Central memory CD8-positive, alpha-beta T cell (primary cell): ENCODE measurements around the gene EPSTI1.
A peak's percentile ranks its signal among the peaks of the same experiment; 100 is the strongest.

Experiments used
- ATAC-seq: fragments of 150-1000 bp; cut with Tn5 transposase; replicated peaks from 2 replicates; pipeline ENCODE4 v1.10.0; 2022; ENCODE audit warnings: mild to moderate bottlenecking, moderate FRiP score, moderate number of reproducible peaks; ENCODE audit not compliant: poor library complexity, severe bottlenecking; ENCODE audit errors: extremely low read depth
- DNase-seq, 2 donors: peaks; one replicate each; pipeline ENCODE4 v3.0.0; 2021; ENCODE audit warnings: low spot score in 2 of 2
- H3K27ac Mint-ChIP-seq: one replicate; pipeline ENCODE4 v1.8.0; 2022; ENCODE audit warnings: low read depth, mild to moderate bottlenecking, moderate library complexity, mixed read lengths
- H3K27me3 Mint-ChIP-seq: one replicate; pipeline ENCODE4 v1.8.0; 2022; ENCODE audit warnings: mixed read lengths
- H3K36me3 Mint-ChIP-seq: one replicate; pipeline ENCODE4 v1.8.0; 2022; ENCODE audit warnings: mild to moderate bottlenecking, moderate library complexity, mixed read lengths; ENCODE audit not compliant: insufficient read depth
- H3K4me1 Mint-ChIP-seq: one replicate; pipeline ENCODE4 v1.8.0; 2022; ENCODE audit warnings: mixed read lengths
- H3K4me3 Mint-ChIP-seq: one replicate; pipeline ENCODE4 v1.8.0; 2022; ENCODE audit warnings: mild to moderate bottlenecking, moderate library complexity, mixed read lengths
- H3K9me3 Mint-ChIP-seq: one replicate; pipeline ENCODE4 v1.8.0; 2022; ENCODE audit warnings: mixed read lengths

Gene EPSTI1

GRCh38 chr13:43021926-43022670 lies 30.1 kb upstream of the EPSTI1 start:
- Mint-ChIP-seq H3K4me3 (no peak overlapping the region), H3K27me3 (no peaks in the 10 kb centered on the region), H3K27ac (no peak overlapping the region), H3K36me3 (peaks cover 6% of the 10 kb centered on the region), H3K4me1 (peaks cover 22% of the 10 kb centered on the region), H3K9me3 (no peaks in the 10 kb centered on the region)
- DNase-seq = no peak
- no peak for ATAC-seq

- no peak for ATAC-seq
- peaks cover 6% of the 10 kb centered on the region for H3K36me3 Mint-ChIP-seq
- no peak for DNase-seq
- H3K27me3 Mint-ChIP-seq = no peaks in the 10 kb centered on the region
- peaks cover 22% of the 10 kb centered on the region for H3K4me1 Mint-ChIP-seq
- no peak overlapping the region for H3K4me3 Mint-ChIP-seq
- no peak overlapping the region for H3K27ac Mint-ChIP-seq
- no peaks in the 10 kb centered on the region for H3K9me3 Mint-ChIP-seq
Measured at GRCh38 chr13:43020794-43021193, 28.8 kb upstream of the EPSTI1 start.

- Mint-ChIP-seq H3K27me3 (no peaks in the 10 kb centered on the region), H3K27ac (no peak overlapping the region), H3K4me3 (no peak overlapping the region), H3K4me1 (peaks cover 15% of the 10 kb centered on the region), H3K9me3 (no peaks in the 10 kb centered on the region), H3K36me3 (peaks cover 6% of the 10 kb centered on the region)
- ATAC-seq (no peak), DNase-seq (no peak)
Measured at GRCh38 chr13:43019811-43020210, 27.8 kb upstream of the EPSTI1 start.

DNA sequence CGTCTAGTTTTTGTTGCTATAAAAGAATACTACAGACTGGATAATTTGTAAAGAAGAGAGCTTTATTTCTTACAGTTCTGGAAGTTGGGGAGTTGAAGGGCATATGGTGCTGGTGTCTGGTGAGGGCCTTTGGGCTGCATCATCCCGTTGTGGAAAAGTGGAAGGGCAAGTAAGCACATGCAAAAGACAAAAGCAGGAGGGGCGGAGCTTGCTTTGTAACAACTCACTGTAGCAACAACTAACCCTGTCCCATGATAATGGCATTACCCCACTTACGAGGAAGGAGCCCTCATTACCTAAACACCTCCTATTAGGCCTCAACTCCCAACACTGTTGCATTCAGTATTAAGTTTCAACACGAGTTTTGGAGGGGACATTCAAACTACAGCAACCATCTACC lies 24.2 kb upstream of the EPSTI1 start:
- ATAC-seq (no peak), DNase-seq (no peak)
- H3K4me3 Mint-ChIP-seq = no peak overlapping the region
- H3K27me3 Mint-ChIP-seq = no peaks in the 10 kb centered on the region
- H3K9me3 Mint-ChIP-seq = no peaks in the 10 kb centered on the region
- no peak overlapping the region for H3K27ac Mint-ChIP-seq
- no peaks in the 10 kb centered on the region for H3K4me1 Mint-ChIP-seq
- no peaks in the 10 kb centered on the region for H3K36me3 Mint-ChIP-seq

DNA sequence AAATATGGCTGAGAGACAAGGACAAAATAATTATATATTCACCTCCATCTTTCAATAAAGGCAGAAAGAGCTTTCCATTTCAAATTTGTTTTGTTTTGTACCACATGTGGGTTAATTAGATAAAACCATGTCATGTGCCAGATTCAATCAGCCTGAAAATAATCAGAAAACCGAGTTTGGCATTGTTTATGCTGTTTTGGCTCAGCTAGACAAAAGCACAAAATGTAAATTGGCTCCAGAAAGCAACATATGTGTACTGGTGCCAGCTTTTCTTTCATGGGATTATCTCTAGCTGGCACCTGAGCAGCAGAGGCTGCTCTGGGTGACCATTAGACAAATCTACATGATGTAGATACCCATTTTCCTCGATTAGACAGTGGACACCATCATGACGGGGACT lies 22.1 kb upstream of the EPSTI1 start:
- ATAC-seq (no peak), DNase-seq (no peak)
- no peaks in the 10 kb centered on the region for H3K9me3 Mint-ChIP-seq
- no peaks in the 10 kb centered on the region for H3K4me1 Mint-ChIP-seq
- H3K27me3 Mint-ChIP-seq = no peaks in the 10 kb centered on the region
- no peak overlapping the region for H3K4me3 Mint-ChIP-seq
- H3K27ac Mint-ChIP-seq = no peak overlapping the region
- H3K36me3 Mint-ChIP-seq = no peaks in the 10 kb centered on the region

DNA sequence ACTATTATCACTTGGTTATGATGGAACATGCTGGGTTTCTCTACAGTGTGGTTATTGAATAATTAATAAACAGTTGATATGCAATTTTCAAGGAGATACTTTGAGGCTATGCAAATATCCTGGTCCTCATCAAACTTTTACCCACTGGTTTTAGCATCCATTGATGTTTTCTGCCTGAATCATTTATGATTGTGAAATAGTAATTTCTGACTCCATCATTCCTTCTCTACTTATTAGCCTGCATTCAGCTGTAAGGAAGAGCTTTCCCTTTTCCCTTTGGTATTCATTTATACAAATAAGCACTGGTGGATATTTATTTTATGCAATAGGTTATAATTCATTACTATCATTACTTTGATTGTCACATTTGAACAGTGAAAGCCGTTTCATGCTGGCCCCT lies 17.5 kb upstream of the EPSTI1 start:
- no peak for ATAC-seq

GRCh38 chr13:43008596-43008995 lies 16.6 kb upstream of the EPSTI1 start:
- no peak overlapping the region for H3K27ac Mint-ChIP-seq
- H3K4me3 Mint-ChIP-seq = no peak overlapping the region
- H3K4me1 Mint-ChIP-seq = no peaks in the 10 kb centered on the region
- H3K27me3 Mint-ChIP-seq = no peaks in the 10 kb centered on the region
- no peak for ATAC-seq
- H3K9me3 Mint-ChIP-seq = no peaks in the 10 kb centered on the region
- DNase-seq = no peak
- no peaks in the 10 kb centered on the region for H3K36me3 Mint-ChIP-seq

More for the DNA sequence above, 17.5 kb upstream of the EPSTI1 start:
- H3K9me3 Mint-ChIP-seq = no peaks in the 10 kb centered on the region
- no peaks in the 10 kb centered on the region for H3K36me3 Mint-ChIP-seq
- no peak for DNase-seq
- H3K4me1 Mint-ChIP-seq = no peaks in the 10 kb centered on the region
- H3K27me3 Mint-ChIP-seq = no peaks in the 10 kb centered on the region
- H3K4me3 Mint-ChIP-seq = no peak overlapping the region
- H3K27ac Mint-ChIP-seq = no peak overlapping the region

- no peak for ATAC-seq
- Mint-ChIP-seq H3K36me3 (no peaks in the 10 kb centered on the region), H3K4me3 (no peak overlapping the region), H3K4me1 (no peaks in the 10 kb centered on the region), H3K9me3 (peaks cover 6% of the 10 kb centered on the region), H3K27me3 (no peaks in the 10 kb centered on the region), H3K27ac (no peak overlapping the region)
- DNase-seq = no peak
Measured at GRCh38 chr13:43006893-43007631, 15.0 kb upstream of the EPSTI1 start.

DNA sequence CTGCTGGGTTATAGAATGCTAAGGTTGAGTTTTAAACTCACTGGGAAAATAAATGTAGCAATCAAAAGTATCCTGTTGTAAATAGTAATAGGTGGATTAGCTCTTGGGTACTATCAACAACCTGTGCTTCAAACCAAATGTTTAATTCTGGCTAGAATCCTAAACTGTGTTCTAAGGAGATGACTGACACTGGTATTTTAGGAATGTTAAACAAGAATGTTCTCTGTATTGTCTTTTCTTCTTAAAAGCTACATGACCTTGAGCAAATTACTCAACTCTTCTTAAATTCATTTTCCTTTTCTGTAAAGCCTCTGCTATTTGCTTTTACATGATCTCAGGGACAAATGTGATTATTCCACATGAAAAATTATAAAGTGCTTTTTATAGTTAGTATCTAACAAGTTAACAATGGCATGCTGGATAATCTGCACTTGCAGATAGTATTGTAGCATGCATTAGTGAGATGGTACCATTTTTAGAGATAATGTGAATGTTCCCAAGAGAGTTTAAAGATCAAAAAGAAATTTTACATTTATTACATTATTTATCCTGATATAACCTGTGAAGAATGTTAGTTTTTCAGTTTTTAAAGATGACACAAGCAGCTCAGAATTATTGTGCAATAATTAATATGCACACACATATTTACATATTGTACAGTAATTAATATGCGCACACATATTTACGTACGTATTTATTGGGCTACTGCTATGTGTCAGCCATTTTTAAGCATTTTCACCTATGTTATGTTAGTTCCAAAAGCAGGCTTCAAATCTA lies 13.6 kb upstream of the EPSTI1 start:
- Mint-ChIP-seq H3K4me3 (no peak overlapping the region), H3K9me3 (peaks cover 6% of the 10 kb centered on the region), H3K36me3 (no peaks in the 10 kb centered on the region), H3K27me3 (no peaks in the 10 kb centered on the region), H3K4me1 (no peaks in the 10 kb centered on the region), H3K27ac (no peak overlapping the region)
- no peak for DNase-seq
- no peak for ATAC-seq

DNA sequence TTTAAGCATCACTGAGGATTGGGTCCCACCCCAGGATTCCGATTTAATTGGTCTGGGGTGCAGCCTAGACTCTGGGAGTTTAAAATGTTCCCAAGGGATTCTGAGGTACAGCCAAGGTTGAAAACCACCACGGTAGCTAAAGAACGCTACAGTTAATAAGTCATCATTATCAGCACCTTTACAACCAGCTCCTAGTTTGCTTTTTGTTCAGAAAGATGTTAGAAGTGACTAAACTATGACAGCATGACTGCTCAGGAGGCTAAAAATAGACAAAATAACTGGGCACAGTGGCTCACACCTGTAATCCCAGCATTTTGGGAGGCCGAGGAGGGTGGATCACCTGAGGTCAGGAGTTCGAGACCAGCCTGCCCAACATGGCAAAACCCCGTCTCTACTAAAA lies 11.7 kb upstream of the EPSTI1 start:
- peaks cover 6% of the 10 kb centered on the region for H3K9me3 Mint-ChIP-seq
- DNase-seq (no peak), ATAC-seq (no peak)
- H3K36me3 Mint-ChIP-seq = no peaks in the 10 kb centered on the region
- H3K4me3 Mint-ChIP-seq = no peak overlapping the region
- no peaks in the 10 kb centered on the region for H3K27me3 Mint-ChIP-seq
- H3K27ac Mint-ChIP-seq = no peak overlapping the region
- H3K4me1 Mint-ChIP-seq = no peaks in the 10 kb centered on the region

GRCh38 chr13:43003010-43003409 lies 11.0 kb upstream of the EPSTI1 start:
- no peaks in the 10 kb centered on the region for H3K4me1 Mint-ChIP-seq
- no peak overlapping the region for H3K27ac Mint-ChIP-seq
- H3K9me3 Mint-ChIP-seq = peaks cover 6% of the 10 kb centered on the region
- no peak for DNase-seq
- ATAC-seq = no peak
- H3K4me3 Mint-ChIP-seq = no peak overlapping the region
- no peaks in the 10 kb centered on the region for H3K27me3 Mint-ChIP-seq
- no peaks in the 10 kb centered on the region for H3K36me3 Mint-ChIP-seq

GRCh38 chr13:43002021-43002420 lies 10.0 kb upstream of the EPSTI1 start:
- H3K4me1 Mint-ChIP-seq = no peaks in the 10 kb centered on the region
- H3K36me3 Mint-ChIP-seq = no peaks in the 10 kb centered on the region
- peak overlapping the region; percentile 14 for H3K27ac Mint-ChIP-seq
- no peak overlapping the region for H3K4me3 Mint-ChIP-seq
- no peak for DNase-seq
- no peak for ATAC-seq
- H3K9me3 Mint-ChIP-seq = peaks cover 6% of the 10 kb centered on the region
- H3K27me3 Mint-ChIP-seq = no peaks in the 10 kb centered on the region

DNA sequence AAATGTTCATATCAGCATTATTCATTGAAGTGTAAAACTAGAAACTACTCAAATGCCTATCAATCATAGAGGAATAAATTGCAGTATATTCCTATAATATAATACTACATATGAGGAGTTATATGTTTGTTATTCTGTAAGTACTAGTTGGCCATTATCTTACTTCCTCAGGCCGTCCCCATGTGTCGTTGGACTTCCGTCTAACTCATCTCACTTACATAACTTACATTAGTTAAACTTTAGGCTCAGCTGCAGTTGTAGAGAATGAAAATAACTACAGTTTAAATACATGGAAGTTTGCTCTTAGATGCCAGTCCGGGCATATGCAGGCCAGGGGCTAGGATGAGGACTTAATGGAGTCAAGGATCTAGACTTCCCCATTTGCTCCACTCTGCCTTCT lies 8.6 kb upstream of the EPSTI1 start:
- no peaks in the 10 kb centered on the region for H3K27me3 Mint-ChIP-seq
- DNase-seq (no peak), ATAC-seq (no peak)
- H3K36me3 Mint-ChIP-seq = no peaks in the 10 kb centered on the region
- H3K27ac Mint-ChIP-seq = no peak overlapping the region
- no peak overlapping the region for H3K4me3 Mint-ChIP-seq
- peaks cover 6% of the 10 kb centered on the region for H3K9me3 Mint-ChIP-seq
- no peaks in the 10 kb centered on the region for H3K4me1 Mint-ChIP-seq
